ENCODE results near the gene ANKRD60.

ANKRD60 gene

GRCh38 chr20:58184063-58184462 is 44.4 kb downstream of the ANKRD60 start:
- Histone ChIP-seq H3K4me1 (peaks cover 2% of the 10 kb centered on the region), H3K36me3 (ENCODE audit: control insufficient read depth, insufficient read depth, low read length) (no peaks in the 10 kb centered on the region), H3K27me3 (ENCODE audit: control insufficient read depth, insufficient read depth, low read length) (no peaks in the 10 kb centered on the region), H2AFZ (no peak overlapping the region), H3K4me3 (ENCODE audit: low read depth, low read length) (no peak overlapping the region), H3K9ac (no peak overlapping the region), H3K27ac (no peak overlapping the region), H3K9me3 (ENCODE audit: control insufficient read depth, low read length) (peaks cover 3% of the 10 kb centered on the region), H3K4me2 (ENCODE audit: low read length) (no peak overlapping the region), H3K79me2 (no peaks in the 10 kb centered on the region)
- TF ChIP-seq CTCF (IDR thresholded peaks at IDR 0.05): no peak

- no peak for TF ChIP-seq CTCF (IDR thresholded peaks at IDR 0.05)
- Histone ChIP-seq H3K4me3 (ENCODE audit: low read depth, low read length) (no peak overlapping the region), H3K4me1 (peaks cover 2% of the 10 kb centered on the region), H3K9ac (no peak overlapping the region), H3K27me3 (ENCODE audit: control insufficient read depth, insufficient read depth, low read length) (no peaks in the 10 kb centered on the region), H3K27ac (no peak overlapping the region), H3K4me2 (ENCODE audit: low read length) (no peak overlapping the region), H2AFZ (no peak overlapping the region), H3K9me3 (ENCODE audit: control insufficient read depth, low read length) (peaks cover 3% of the 10 kb centered on the region), H3K79me2 (no peaks in the 10 kb centered on the region), H3K36me3 (ENCODE audit: control insufficient read depth, insufficient read depth, low read length) (no peaks in the 10 kb centered on the region)
Measured at GRCh38 chr20:58182521-58183140, 45.8 kb downstream of the ANKRD60 start.

GRCh38 chr20:58179432-58180099 is 48.9 kb downstream of the ANKRD60 start:
- peaks cover 2% of the 10 kb centered on the region for H3K4me1 ChIP-seq
- no peaks in the 10 kb centered on the region for H3K27me3 ChIP-seq (ENCODE audit: control insufficient read depth, insufficient read depth, low read length)
- H3K79me2 ChIP-seq: no peaks in the 10 kb centered on the region
- peak overlapping the region; percentile 79 for H3K4me2 ChIP-seq (ENCODE audit: low read length)
- peak overlapping the region; percentile 38 for H3K4me3 ChIP-seq (ENCODE audit: low read depth, low read length)
- no peaks in the 10 kb centered on the region for H3K36me3 ChIP-seq (ENCODE audit: control insufficient read depth, insufficient read depth, low read length)
- no peak overlapping the region for H3K9ac ChIP-seq
- peak overlapping the region; percentile 79 for H2AFZ ChIP-seq
- H3K9me3 ChIP-seq (ENCODE audit: control insufficient read depth, low read length): peaks cover 3% of the 10 kb centered on the region
- no peak overlapping the region for H3K27ac ChIP-seq
- TF ChIP-seq CTCF (IDR thresholded peaks at IDR 0.05): peak; percentile 99

GRCh38 chr20:58179083-58179431 is 49.4 kb downstream of the ANKRD60 start:
- Histone ChIP-seq H3K4me1 (peaks cover 2% of the 10 kb centered on the region), H3K4me3 (ENCODE audit: low read depth, low read length) (peak overlapping the region; percentile 38), H2AFZ (peak overlapping the region; percentile 79), H3K79me2 (no peaks in the 10 kb centered on the region), H3K36me3 (ENCODE audit: control insufficient read depth, insufficient read depth, low read length) (no peaks in the 10 kb centered on the region), H3K9me3 (ENCODE audit: control insufficient read depth, low read length) (no peaks in the 10 kb centered on the region), H3K9ac (no peak overlapping the region), H3K27me3 (ENCODE audit: control insufficient read depth, insufficient read depth, low read length) (no peaks in the 10 kb centered on the region), H3K4me2 (ENCODE audit: low read length) (peak overlapping the region; percentile 79), H3K27ac (no peak overlapping the region)
- no peak for TF ChIP-seq CTCF (IDR thresholded peaks at IDR 0.05)

GRCh38 chr20:58177799-58178198 is 50.7 kb downstream of the ANKRD60 start:
- H3K27ac ChIP-seq: no peak overlapping the region
- no peaks in the 10 kb centered on the region for H3K79me2 ChIP-seq

More at GRCh38 chr20:58177799-58178198, 50.7 kb downstream of the ANKRD60 start:
- no peak overlapping the region for H2AFZ ChIP-seq
- H3K4me3 ChIP-seq (ENCODE audit: low read depth, low read length): no peak overlapping the region
- no peak overlapping the region for H3K9ac ChIP-seq
- H3K4me2 ChIP-seq (ENCODE audit: low read length): no peak overlapping the region
- no peaks in the 10 kb centered on the region for H3K27me3 ChIP-seq (ENCODE audit: control insufficient read depth, insufficient read depth, low read length)
- TF ChIP-seq CTCF (IDR thresholded peaks at IDR 0.05): no peak
- H3K9me3 ChIP-seq (ENCODE audit: control insufficient read depth, low read length): no peaks in the 10 kb centered on the region
- H3K4me1 ChIP-seq: peaks cover 2% of the 10 kb centered on the region
- H3K36me3 ChIP-seq (ENCODE audit: control insufficient read depth, insufficient read depth, low read length): no peaks in the 10 kb centered on the region
